PC-3 (cell line): ENCODE data around the gene RMND5B. TPM values are rescaled to one million over a fixed set of nuclear protein-coding genes. Genes with fewer than 3 reads are reported as not detected.
A peak's percentile ranks its signal among the peaks of the same experiment; 100 is the strongest.

Experiments used
- ATAC-seq: fragments of 200-7000 bp; cut with Tn5 transposase; 2 replicates; pipeline ENCODE4 v1.9.1; 2020; ENCODE audit warnings: mild to moderate bottlenecking, moderate library complexity
- BruUV-seq: library from RNA; stranded (reverse); fragments of 400-500 nt; replicated peaks from 2 replicates; lab custom pipeline; 2021; lab: Mats Ljungman, UMichigan
- CTCF ChIA-PET: fragments of 300-600 bp; sonication (Branson Sonifier 250); formaldehyde crosslinking; loops from one replicate; lab custom pipeline; 2022; ENCODE audit warnings: antibody characterized with exemption; lab: Charles Lee
- POLR2A ChIA-PET: fragments of 300-600 bp; sonication (Branson Sonifier 250); formaldehyde crosslinking; loops from one replicate; lab custom pipeline; 2022; ENCODE audit warnings: antibody characterized with exemption; ENCODE audit not compliant: unreplicated experiment; lab: Charles Lee
- DNase-seq: peaks from one replicate; pipeline ENCODE4 v3.0.0-alpha.2; 2015
- H2AFZ ChIP-seq: fragments of 300-600 bp; sonication (generic); 2 replicates; pipeline ENCODE4 v1.6.0; 2016; ENCODE audit warnings: antibody characterized with exemption, low read length
- H3F3A ChIP-seq: fragments of 300-600 bp; sonication (generic); one replicate; pipeline ENCODE4 v1.6.0; 2017; ENCODE audit warnings: antibody characterized with exemption, low read length, control low read depth, mild to moderate bottlenecking; ENCODE audit not compliant: unreplicated experiment
- H3K27ac ChIP-seq: fragments of 300-600 bp; sonication (generic); 2 replicates; pipeline ENCODE4 v1.5.1; 2016; ENCODE audit warnings: mild to moderate bottlenecking, low read length
- H3K27me3 ChIP-seq: fragments of 300-600 bp; sonication (generic); 2 replicates; pipeline ENCODE4 v1.6.1; 2016; ENCODE audit warnings: low read length, mixed read lengths
- H3K36me3 ChIP-seq: fragments of 300-600 bp; sonication (generic); 2 replicates; pipeline ENCODE4 v1.6.1; 2016; ENCODE audit warnings: low read depth, mixed run types, low read length, mixed read lengths
- H3K4me1 ChIP-seq: fragments of 300-600 bp; sonication (generic); 2 replicates; pipeline ENCODE4 v1.5.1; 2016; ENCODE audit warnings: low read length; ENCODE audit not compliant: insufficient read depth
- H3K4me2 ChIP-seq: fragments of 300-600 bp; sonication (generic); 2 replicates; pipeline ENCODE4 v1.6.0; 2016; ENCODE audit warnings: low read length
- H3K4me3 ChIP-seq: fragments of 300-600 bp; sonication (generic); 2 replicates; pipeline ENCODE4 v1.5.1; 2016; ENCODE audit warnings: mild to moderate bottlenecking, low read length, mixed read lengths
- H3K79me2 ChIP-seq: fragments of 300-600 bp; sonication (generic); 2 replicates; pipeline ENCODE4 v1.6.1; 2017; ENCODE audit warnings: low read length, mixed read lengths
- H3K9ac ChIP-seq: fragments of 300-600 bp; sonication (generic); 2 replicates; pipeline ENCODE4 v1.6.0; 2016; ENCODE audit warnings: mild to moderate bottlenecking, low read length
- H3K9me2 ChIP-seq: fragments of 300-600 bp; sonication (generic); replicated peaks from 2 replicates; pipeline ENCODE4 v1.6.1; 2016; ENCODE audit warnings: mixed run types, low read length, mixed read lengths
- H3K9me3 ChIP-seq: fragments of 300-600 bp; sonication (generic); 2 replicates; pipeline ENCODE4 v1.6.1; 2016; ENCODE audit warnings: low read length, mixed read lengths
- H4K20me1 ChIP-seq: fragments of 300-600 bp; sonication (generic); 2 replicates; pipeline ENCODE4 v1.6.1; 2016; ENCODE audit warnings: low read length, mixed read lengths
- EZH2 ChIP-seq: fragments of 300-600 bp; sonication (generic); IDR thresholded peaks from one replicate; pipeline ENCODE4 v1.6.1; 2017; ENCODE audit warnings: antibody characterized with exemption, mild to moderate bottlenecking, low read length; ENCODE audit not compliant: unreplicated experiment
- EZH2phosphoT487 ChIP-seq: fragments of 300-600 bp; sonication (generic); IDR thresholded peaks from 2 replicates; pipeline ENCODE4 v1.6.1; 2018; ENCODE audit warnings: mild to moderate bottlenecking, antibody characterized with exemption, low read length, borderline replicate concordance
- intact Hi-C: fragments of 100-400 bp; cut with micrococcal nuclease; formaldehyde crosslinking; loops from 2 replicates; pipeline ENCODE4 v1.9.0; 2023
- total RNA-seq: library from RNA; depleted of rRNA; stranded (reverse); fragments of >200 nt; gene quantifications from 2 replicates; pipeline ENCODE4 v1.2.3, GENCODE V29; 2014
- TF ChIP-seq, protein P1 (sequence below): fragments of 300-600 bp; sonication (generic); conservative IDR thresholded peaks from 2 replicates; pipeline ENCODE4 v1.5.1; 2017; ENCODE audit warnings: antibody characterized with exemption, low read depth, mild to moderate bottlenecking, low read length

The RMND5B gene
- total RNA-seq, 1 experiment from 2014 or later, result 33.2 TPM

DNA sequence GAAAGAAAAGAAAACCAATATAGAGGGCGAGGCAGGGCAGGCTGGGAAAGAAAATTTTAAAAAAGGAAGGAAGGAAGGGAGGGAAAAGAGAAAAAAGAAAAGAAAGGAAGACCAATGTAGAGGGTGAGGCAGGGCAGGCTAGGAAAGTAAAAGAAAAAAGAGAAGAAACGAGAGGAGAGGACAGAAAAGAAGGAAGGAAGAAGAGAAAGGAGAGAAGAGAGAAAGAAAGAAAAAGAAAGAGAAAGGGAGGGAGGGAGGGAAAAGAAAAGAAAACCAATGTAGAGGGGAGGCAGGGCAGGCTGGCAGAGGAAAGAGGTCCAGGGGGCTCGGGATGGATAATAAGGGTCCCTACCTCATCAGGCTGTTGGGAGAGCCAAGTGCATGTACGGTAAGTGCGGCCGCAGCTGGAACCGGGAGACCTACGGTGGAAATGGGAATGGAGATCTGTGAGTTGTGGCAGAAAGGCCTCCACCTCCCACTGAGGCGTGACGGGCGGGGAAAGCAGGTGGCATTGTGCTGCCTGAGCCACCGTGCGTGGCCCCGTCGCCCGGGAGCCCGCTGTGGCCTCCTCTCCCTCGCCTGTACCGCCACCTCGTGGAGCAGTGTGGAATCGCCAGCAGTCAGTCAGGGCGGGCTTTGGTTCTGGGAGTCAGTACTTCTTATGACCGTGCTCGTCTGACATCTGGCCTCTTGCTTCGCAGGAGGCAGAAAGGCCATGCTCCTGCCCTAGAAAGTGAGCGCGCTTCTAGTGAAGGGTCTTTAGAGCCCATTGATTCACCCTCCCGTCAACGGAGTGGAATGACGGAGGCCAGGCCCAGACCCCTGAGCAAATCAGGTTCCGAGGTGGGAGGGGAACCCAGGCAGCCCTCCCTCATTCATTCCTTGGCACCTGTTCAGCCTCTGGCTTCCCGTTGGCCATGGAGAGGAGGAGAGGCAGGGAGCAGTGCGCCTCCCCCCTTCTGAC lies 33.2 kb downstream of the RMND5B start:
- Histone ChIP-seq H3K27me3 (no peaks in the 10 kb centered on the region), H3K4me3 (peak overlapping the region; percentile 49; the same call in 1 of the 2 replicates), H2AFZ (peak overlapping the region; percentile 86), H3K9ac (no peak overlapping the region), H3K4me2 (peak overlapping the region; percentile 82), H3F3A (no peaks in the 10 kb centered on the region), H4K20me1 (no peaks in the 10 kb centered on the region), H3K4me1 (no peaks in the 10 kb centered on the region), H3K27ac (no peak overlapping the region), H3K9me2 (no peaks in the 10 kb centered on the region), H3K36me3 (no peaks in the 10 kb centered on the region), H3K9me3 (no peaks in the 10 kb centered on the region), H3K79me2 (no peaks in the 10 kb centered on the region)
- TF ChIP-seq EZH2phosphoT487, result no peak
- TF ChIP-seq, protein P1, sequence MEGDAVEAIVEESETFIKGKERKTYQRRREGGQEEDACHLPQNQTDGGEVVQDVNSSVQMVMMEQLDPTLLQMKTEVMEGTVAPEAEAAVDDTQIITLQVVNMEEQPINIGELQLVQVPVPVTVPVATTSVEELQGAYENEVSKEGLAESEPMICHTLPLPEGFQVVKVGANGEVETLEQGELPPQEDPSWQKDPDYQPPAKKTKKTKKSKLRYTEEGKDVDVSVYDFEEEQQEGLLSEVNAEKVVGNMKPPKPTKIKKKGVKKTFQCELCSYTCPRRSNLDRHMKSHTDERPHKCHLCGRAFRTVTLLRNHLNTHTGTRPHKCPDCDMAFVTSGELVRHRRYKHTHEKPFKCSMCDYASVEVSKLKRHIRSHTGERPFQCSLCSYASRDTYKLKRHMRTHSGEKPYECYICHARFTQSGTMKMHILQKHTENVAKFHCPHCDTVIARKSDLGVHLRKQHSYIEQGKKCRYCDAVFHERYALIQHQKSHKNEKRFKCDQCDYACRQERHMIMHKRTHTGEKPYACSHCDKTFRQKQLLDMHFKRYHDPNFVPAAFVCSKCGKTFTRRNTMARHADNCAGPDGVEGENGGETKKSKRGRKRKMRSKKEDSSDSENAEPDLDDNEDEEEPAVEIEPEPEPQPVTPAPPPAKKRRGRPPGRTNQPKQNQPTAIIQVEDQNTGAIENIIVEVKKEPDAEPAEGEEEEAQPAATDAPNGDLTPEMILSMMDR, result peak; percentile 95
- CTCF ChIA-PET, result interaction anchor here (0.6 to 0.7 kb wide), 2 partner anchors 10 to 88 kb away, joined by 4 to 8 read pairs; partner anchors contain the start of gene NHP2
- ATAC-seq (peak; percentile 98), DNase-seq (peak; percentile 92)
- intact Hi-C loops, result loop anchor here (1.0 kb wide), 1 partner anchor 88 kb away; no protein-coding TSS in a partner anchor
- POLR2A ChIA-PET, result no interaction called here
- BruUV-seq, result no TSS peak

DNA sequence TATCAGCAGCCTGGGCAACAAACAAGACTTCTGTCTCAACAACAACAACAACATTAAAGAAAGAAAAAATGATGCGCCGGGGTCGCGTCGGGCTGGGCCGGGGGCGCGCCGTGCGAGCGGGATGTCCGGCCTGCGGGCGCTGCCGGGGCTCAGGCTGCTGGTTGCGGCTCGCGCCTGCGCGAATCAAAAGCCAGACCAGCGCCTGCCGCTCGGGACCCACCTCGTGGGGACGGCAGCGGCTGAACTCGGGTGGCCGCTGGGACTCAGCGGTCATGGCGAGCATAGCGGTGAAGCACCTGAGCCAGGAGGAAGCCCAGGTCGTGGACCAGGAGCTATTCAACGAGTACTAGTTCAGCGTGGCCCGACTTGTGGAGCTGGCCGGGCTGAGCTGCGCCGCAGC lies 34.8 kb downstream of the RMND5B start:
- DNase-seq (no peak), ATAC-seq (no peak)
- H2AFZ ChIP-seq, result no peak overlapping the region
- ChIA-PET POLR2A (no interaction called here), CTCF (no interaction called here)
- BruUV-seq, result no TSS peak
- no peak for TF ChIP-seq EZH2
- TF ChIP-seq EZH2phosphoT487, result no peak
- TF ChIP-seq, protein P1, result no peak
- H3K27ac ChIP-seq, result no peak overlapping the region
- H3K4me1 ChIP-seq, result no peaks in the 10 kb centered on the region
- H3K36me3 ChIP-seq, result no peaks in the 10 kb centered on the region
- no peak overlapping the region for H3K4me2 ChIP-seq
- no peak overlapping the region for H3K4me3 ChIP-seq
- H3K27me3 ChIP-seq, result no peaks in the 10 kb centered on the region
- intact Hi-C loops, result no loop called here
- H3K9me2 ChIP-seq, result no peaks in the 10 kb centered on the region
- no peaks in the 10 kb centered on the region for H3K9me3 ChIP-seq
- H3K79me2 ChIP-seq, result no peaks in the 10 kb centered on the region
- H4K20me1 ChIP-seq, result no peaks in the 10 kb centered on the region
- H3K9ac ChIP-seq, result no peak overlapping the region
- H3F3A ChIP-seq, result no peaks in the 10 kb centered on the region

DNA sequence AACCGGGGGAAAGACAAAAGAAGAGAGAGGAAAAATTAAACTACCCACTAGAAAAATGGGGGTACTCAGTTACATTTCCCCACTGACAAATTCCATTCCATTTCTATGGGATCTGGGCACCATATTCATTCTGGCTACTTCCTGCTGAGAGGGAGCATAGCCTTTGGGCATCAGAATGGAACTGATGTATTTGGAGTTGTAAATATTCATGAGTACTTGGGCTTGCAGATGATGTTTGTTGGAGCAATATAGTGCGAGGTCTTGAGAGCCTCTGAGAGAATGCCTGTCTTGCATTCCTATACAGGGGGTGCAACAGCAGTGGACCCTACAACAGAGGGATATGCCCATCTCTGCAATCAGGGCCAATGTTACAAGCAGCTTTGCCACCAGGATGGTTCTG lies 39.6 kb downstream of the RMND5B start:
- Histone ChIP-seq H3K79me2 (no peaks in the 10 kb centered on the region), H3K27ac (no peak overlapping the region), H3K27me3 (no peaks in the 10 kb centered on the region), H3K4me2 (no peak overlapping the region), H4K20me1 (no peaks in the 10 kb centered on the region), H3K36me3 (no peaks in the 10 kb centered on the region), H3F3A (no peaks in the 10 kb centered on the region), H3K4me3 (no peak overlapping the region), H3K9me3 (no peaks in the 10 kb centered on the region), H3K9ac (no peak overlapping the region), H2AFZ (no peak overlapping the region), H3K4me1 (no peaks in the 10 kb centered on the region), H3K9me2 (no peaks in the 10 kb centered on the region)
- intact Hi-C loops, result no loop called here
- ChIA-PET CTCF (no interaction called here), POLR2A (no interaction called here)
- DNase-seq (no peak), ATAC-seq (no peak)
- BruUV-seq, result no TSS peak
- no peak for TF ChIP-seq EZH2
- TF ChIP-seq, protein P1, result no peak
